Measurements from ENCODE around the gene HMCN2.
"Not testable (repeated sequence)": the region's sequence is repeated elsewhere in the genome, so short reads cannot be mapped to it uniquely, and the experiment has no call there.

Gene HMCN2

DNA sequence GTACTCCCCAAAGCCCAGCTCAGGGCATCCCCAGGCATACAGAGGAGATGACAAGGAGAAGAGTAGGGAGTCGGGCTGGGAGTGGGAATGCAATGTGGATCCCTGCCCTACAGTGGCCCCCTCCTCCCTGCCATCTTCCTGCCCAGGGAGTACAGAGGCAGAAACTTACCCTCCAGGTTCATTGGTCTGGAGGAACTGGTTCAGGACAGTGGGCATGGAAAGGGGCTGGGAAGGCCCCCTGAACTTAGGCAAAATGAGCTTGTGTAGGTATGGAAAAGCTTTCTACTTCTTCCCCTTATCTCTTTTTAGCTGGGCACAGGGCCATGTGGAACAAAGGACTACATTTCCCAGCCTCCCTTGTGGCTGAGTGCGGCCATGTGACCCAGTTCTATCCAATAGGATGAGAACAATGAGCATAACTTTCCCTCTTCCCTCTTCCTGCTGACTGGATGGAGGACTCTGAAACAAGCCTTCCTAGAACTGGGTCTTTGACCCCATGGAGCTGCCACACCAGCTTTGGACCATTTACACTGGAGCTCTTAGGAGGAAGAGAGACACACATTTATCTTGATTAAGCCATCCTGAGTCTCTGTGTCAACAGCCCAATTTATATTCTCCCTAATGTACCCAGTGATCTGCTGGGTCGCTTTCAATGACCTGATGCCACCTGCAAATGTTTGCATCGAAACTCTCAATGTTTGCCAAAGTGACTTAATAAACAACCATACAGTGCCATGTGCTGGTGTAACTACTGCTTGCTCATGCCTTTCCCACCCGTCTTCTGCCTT lies 25.0 kb upstream of the HMCN2 start:
- DNase-seq, result peak; percentile 30 to 42

DNA sequence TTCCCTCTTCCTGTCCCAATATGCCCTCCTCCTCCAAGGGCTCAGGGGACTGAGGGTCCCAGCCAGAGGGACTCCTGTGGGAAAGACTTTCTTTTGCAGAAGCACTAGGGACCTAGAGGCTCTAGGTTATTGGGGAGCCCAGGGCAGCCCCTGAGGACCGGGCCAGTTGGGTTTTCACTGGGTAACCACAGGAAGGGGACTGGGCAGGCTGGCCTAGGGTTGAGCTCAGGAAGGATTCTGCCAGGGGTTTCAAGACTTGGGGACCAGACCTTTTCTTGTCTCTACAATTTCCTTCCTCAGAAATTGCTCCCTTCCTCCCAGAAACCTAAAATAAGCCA lies 24.4 kb upstream of the HMCN2 start:
- no peak for DNase-seq

DNA sequence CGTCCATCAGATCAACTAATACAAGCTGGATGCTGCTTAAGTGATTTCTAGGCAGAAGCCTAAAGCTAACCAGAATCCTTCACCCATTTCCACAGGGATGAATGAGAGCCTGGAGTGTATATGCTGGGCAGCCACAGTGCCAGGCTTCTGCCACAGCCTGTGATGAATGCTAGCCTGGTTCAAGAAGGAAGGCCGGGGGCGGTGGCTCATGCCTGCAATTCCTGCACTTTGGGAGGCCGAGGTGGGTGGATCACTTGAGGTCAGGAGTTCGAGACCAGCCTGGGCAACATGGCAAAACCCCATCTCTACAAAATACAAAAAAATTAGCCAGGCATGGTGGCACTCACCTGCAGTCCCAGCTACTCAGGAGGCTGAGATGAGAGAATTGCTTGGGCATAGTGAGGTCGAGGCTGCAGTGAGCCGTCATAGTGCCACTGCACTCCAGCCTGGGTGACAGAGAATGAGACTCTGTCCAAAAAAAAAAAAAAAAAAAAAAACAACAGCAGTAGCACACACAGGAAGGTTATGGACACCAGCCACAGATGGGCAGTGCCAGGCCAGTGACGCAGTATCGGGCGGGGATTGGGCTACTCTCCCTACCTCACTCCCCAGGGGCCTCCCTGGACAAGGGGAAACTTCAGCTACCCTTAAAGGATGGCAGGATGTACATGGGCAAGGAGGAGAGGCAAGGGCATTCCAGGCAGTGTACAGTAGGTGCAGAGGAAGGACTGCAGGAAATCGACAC lies 23.1 kb upstream of the HMCN2 start:
- DNase-seq, result no peak

DNA sequence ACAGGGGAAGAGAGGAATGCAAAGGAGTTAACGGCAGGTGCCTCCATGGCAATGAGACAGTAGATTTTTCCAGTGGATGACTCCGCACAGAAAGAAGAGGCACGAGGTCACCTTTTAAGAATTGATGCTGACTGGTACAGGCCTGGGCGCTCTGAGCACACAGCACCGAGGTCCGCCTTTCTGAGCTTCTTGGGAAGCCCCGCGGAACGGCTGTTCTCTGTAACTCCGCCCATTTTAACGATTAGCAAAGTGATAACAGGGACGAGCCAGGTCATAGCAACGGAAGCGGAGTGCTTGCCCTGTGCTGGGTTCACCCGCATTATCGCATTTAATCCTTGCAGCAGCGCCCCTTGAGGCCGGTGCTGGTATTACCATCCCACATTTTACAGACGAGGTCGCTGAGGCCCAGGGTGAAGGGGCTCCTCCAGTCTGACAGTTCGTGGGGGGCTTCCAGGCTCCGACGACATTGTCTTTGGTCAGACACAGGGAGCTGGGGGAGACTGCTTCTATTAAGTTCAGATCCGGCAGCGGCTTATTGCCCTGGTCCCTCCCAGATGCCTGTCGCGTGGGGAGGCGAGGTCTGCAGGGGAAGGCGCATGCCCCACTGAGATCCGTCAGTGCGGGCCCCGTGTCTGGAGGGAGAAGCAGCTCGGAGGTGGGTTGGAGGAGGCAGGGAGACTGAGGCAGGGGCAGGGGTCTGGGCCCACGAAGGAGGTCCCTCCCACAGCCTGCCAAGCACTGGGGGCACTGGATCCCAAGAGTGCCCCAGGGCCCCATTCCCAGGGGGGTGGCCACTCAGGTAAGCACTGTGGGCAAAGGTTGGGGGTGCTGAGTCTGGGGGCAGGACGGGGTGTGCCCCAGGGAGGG lies 22.3 kb upstream of the HMCN2 start:
- peak; percentile 20 to 50 for DNase-seq

DNA sequence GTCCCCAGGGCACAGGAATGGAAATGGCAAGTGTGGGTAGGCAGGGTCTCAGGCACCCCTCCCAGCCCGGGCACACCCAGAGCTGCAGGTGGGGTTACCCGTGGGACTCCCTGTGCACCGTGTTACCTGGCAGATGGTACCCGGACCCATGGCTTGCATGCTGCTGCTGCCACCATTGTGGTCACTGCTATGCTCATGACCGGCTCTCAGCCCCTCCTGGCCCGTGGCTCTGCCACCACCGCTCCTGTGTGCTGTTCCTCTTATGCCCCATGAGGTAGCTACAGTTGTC lies 21.7 kb upstream of the HMCN2 start:
- DNase-seq, result no peak

DNA sequence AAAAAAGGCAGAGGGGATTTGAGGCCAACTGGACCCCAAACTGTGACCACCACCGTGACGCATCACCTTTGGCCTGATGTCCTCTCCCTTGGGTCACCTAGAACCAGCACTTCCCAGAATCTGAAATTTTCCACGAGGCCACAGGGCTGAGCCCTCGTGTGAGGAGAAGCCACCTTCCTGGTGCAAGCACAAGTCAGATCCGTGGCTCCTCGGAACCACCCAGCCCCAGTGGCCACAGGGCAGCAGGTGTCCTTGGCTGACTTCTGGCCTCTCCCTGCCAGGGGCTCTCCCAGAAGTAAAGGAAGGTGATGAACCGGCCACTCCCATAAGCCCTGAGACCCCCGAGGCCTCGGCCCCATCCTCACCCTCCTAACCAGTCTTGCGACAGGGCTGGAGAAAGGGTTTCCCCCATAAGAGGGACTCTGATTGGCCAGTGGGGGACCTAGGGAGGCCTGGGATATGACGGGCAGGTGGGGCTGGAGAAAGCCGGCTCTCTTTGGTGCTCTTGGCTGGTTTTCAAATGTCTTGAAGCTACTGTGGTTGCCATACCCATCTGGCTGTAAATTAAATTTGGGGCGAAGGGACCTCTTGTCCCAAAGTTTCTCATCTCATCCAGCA lies 20.9 kb upstream of the HMCN2 start:
- no peak for DNase-seq

DNA sequence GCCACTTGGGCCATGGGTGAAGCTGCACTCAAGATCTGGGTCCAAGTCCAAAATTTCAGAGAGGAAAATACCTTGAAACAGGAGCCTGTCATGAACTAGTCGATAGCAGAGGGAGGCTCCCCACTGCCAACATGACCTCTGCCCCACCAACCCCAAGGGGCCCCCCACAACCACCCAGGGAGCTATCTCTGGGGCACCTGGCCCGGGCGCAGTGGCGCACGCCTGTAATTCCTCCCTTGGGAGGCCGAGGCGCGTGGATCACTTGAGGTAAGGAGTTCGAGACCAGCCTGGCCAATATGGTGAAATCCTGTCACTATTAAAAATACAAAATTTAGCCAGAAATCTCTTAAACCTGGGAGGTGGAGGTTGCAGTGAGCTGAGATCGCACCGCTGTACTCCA lies 20.1 kb upstream of the HMCN2 start:
- no peak for DNase-seq

DNA sequence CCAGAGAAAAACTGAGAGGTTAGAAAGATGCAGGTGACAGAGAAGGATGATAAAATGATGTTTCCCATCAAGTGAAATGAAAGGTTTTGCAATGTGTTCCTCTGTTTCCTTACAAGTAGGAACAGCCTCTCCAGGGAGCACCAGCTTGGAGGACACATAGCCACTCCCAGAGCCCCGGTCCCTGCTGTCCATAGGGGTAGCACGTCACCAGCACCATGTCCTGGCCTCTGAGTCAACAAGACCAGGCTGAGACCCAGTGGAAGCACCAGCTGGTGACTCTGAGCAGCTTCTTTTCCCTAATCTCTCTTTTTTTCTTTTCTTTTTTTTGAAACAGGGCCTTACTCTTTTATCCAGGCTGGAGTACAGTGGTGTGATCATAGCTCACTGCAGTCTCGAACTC lies 19.4 kb upstream of the HMCN2 start:
- DNase-seq, result no peak

DNA sequence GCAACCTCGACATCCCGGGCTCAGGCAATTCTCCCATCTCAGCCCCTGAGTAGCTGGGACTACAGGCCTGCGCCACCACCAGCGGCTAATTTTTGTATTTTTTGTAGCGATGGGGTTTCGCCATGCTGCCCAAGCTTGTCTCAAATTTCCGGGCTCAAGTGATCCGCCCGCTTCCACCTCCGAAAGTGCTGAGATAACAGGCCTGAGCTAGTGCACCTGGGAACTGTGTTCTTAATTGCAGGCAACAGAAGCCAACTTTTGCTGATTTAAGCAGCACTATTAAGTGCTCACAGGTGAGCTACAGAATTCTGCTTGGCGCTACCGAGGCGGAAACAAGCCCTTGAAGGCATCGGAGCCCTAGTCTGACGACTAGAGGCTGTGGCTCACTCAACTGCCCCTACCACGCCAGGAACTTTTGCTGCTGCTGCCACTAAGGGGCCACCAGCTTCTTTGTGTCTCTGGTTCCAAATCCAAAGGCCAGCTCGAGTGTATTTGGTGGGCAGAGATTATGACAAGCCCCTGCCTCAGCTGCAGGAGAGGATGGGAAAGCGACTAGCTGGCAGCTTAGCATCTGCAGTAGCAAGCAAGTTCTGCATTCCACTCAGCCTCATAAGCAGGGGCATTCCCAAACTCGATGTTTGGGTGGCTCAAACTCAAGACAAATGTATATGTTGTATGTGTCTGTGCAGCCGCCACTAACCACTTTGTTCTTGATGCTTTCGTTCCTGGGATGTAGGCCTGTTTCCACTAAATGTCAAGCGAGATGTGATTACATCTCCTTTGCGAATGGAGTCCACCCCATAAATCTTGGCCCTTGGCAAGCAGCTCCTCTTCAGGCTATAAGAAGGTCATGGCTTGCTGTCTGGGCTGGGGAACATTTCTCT lies 10.6 kb upstream of the HMCN2 start:
- DNase-seq, result no peak

DNA sequence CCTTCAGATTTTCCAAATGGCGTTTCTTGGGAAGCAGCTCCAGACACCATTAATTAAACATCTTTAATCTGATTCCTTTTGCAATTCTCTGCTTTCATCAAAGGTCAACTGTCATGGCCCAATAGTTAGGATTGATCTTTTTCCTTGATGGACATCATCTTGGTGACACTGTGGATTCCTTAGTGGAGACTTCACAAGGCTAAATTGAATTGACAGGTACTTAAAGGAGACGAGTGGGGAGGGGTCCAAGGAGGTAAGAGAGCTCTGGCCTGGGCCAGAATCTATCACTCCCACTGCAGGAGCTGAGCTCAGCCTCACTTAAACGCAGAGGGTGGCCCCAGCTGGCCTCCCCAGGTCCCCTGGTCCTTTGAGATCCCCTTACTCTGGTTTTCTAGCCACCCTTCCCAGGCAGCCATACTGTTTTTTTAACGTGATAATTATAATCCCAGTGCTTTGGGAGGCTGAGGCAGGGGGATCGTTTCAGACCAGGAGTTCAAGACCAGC lies 9.9 kb upstream of the HMCN2 start:
- no peak for DNase-seq

DNA sequence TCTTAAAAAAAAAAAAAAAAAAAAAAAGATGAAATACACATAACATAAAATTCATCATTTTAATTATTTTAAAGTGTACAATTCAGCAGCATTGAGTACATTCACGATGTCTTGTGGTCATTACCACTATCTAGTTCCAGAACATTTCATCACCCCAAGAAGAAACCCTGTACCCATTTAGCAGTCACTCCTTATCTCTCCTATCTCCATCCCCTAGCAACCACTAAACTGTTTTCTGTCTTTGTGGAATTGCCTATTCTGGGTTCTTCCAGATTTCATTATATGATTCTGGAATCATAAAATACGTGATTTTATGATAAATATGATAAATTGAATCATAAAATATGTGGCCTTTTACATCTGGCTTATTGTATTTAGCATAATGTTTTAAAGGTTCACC lies 8.9 kb upstream of the HMCN2 start:
- no peak for DNase-seq

DNA sequence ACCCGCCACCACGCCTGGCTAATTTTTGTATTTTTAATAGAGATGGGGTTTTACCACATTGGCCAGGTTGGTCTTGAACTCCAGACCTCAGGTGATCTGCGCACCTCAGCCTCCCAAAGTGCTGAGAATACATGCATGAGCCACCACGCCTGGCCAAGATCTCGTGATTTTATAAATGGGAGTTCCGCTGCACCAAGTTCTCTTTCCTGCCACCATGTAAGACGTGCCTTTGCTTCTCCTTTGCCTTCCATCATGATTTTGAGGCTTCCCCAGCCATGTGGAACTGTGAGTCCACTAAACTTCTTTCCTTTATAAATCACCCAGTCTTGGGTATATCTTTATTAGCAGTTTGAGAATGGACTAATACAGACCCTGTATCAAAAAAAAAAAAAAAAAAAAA lies 7.4 kb upstream of the HMCN2 start:
- DNase-seq, result not testable (repeated sequence)

DNA sequence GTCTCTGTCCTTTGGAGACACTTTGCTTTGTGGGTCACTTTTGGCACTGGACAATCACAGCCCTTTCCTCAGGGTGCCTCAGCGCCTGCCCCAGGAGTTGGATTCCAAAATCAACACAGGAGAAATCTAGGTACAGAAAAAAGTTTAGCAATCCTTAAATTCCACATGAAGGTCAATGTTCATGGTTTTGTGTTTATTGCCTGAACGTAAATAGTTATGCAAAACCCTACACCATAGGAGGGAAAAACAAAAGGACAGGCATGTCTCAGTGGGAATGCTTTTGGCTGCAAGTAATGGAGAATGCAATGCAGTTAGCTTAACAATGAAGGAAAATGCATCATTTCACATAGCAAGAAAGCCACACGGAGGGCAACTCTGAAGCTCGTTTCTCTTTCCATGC lies 6.5 kb upstream of the HMCN2 start:
- DNase-seq, result no peak

DNA sequence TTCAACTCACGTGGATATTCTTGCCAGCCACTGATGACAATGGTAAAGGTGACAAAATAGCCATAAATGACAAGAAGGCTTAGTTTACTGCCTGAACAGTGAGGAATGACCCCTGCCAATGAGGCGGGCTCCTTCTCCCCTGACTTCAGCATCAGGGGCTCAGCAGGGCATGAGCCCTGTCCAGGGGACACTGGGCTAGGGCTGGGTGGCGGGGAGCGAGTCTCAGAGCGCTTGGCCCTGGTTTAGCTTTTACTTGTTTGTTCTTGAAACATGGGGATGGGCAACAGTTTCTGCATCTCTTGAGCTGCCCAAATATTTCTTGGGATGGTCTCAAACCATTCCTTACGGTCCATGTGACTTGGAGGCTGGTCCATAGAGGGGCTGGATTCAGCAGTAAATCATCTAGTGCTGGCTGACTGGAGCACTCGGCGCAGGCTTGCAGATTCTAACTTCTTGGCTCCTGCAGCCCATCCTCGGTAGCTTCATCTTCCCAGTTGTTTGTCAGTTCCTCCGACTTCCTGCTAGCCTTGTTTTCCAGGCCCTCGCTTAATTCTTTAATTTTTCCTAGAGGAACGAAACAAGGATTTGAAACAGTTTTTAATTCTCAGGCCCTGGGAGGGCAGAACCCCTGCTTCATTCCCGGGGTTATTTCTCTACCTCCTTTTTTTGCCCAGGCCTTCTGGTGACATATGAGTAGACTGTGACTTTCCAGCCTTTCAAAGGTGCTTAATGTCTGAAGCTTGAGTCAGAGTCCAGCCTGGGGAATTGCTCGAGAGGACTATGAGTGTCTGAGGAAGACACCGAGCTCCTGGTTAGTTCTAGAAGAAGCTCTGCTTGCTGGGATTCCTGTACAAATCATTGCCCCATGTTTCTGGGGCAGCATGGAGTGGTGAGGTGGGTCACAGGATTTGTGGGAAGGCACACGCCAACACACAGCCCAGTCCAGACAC lies 4.5 kb upstream of the HMCN2 start:
- no peak for DNase-seq

DNA sequence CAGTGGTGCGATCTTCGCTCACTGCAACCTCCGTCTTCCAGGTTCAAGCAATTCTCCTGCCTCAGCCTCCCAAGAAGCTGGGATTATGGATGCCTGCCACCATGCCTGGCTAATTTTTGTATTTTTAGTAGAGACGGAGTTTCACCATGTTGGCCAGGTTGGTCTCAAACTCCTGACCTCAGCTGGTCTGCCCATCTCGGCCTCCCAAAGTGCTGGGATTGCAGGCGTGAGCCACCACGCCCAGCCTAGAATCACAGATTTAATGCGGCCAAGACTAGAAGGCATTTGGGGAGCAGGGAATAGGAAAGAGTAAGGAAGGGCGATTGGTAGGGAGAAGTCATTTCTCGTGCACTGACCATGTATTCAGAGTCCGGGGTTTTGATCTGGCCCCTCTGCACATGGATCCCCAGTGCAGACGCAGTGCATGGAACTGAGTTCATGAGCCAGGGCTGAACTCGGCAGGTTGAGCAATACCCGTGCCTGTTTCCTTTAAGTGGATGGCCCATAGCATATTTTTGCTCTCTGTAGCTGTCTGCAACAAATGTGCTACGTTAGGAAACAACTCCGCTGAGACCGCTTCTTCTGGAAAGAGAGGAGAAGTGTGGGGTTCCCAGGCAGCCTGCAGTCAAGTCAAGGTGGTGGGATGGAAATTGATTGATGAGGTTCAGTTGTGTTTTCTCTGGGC lies 3.4 kb upstream of the HMCN2 start:
- no peak for DNase-seq

DNA sequence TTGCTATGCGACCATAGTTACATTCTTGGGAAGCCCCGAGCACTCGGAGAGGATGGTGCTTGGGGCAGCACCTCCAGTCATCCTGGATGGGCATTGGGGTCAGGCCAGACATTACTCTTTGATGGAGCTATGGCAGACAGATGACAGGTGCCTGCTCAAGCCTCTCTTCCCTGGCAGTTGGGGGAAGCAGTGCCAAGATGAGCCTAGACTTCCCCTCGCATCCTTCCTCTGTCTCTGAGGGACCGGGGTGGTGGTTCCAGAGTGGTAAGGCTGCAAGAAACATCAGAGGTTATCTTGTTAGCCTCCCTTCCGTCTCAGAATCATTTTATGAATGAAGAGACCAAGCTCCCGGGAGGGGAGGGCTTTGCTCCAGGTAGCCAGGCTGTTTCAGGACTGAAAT lies 2.8 kb upstream of the HMCN2 start:
- no peak for DNase-seq

DNA sequence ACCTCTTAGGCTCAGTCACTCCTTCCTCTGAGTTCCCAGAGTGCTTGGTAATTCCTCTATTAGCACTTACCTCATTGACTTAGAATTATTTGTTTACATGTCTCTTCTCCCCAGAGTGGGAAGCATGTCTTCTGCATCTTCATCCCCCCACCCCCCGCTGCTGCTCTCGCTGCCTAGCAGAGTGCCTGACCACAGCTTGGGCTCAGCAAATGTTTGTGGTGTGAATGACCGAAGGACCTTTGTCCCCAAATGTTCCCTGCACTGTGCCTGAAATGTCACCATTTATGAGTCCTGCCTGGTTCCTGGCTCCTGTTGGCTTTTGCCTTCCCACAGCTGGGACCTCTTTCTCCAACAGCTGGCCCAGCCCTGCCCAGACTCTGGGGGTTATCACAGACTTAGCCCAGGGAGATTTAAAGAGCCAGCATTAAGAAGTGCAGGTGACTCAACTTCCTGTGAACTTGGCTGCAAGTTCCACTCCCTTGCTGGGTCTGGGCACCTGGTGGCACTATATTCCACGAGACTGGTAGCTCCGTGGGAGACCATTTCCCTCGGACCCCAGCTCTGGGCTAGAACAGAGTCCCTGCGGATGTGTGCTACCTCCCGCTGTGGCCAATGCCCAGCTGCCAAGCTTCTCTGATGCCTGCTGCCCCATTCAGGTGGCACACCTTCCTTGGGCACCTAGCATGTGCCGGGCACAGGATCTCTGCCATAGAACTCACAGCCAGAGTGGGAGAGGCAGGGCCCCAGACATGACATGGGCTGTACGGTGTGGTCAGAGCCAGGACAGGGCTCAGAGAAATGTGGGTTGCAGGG lies 1.8 kb upstream of the HMCN2 start:
- DNase-seq, result no peak

DNA sequence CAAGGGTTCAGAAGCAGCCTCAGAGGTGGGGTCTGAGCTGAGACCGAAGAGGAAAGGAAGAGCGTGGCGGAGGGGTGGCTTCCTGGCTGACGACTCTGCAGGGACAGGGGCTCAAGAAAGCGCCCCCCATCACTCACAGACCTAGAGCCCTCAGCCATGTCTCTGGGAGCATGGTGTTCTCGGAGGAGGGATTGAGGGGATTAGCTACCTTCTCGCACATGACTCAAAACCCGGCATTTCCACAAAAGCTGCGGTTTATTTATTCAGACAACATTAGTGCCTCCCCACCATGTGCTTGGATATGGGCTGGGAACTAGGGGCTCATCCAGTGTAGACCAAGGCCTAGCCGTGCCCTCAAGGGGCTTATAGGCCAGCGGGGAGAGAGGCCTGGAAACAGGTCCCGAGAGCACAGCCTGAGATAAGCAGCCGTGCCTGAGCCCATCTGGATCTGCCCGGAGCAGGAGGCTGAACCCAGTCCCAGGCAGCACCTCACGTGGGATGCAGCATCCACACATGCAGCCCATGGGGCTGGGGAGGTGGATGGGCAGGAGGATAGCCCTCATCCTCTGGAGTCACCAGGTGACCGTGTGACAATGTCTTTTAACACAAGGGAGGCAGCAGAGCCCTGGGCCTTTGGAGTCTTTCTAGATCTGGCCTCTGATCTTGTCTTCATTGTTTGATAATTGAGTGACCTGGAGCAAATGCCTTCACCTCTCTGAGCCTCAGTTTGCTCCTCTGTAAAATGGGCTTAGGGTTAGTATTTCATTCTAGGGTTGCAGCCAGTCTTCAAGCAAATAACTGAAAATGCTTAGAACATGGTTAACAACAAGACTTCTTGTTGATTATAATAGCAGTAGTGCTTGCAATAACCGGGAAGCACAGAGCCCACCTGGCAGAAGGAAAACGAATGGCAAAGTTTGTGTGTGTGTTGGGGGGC lies 878 bp upstream of the HMCN2 start:
- DNase-seq, result no peak
